Measurements from ENCODE around the gene ANK3. TPM values are rescaled to one million over a fixed set of nuclear protein-coding genes. Genes with fewer than 3 reads are reported as not detected.

Gene ANK3
- polyA plus RNA-seq, 3 donors = not detected

DNA sequence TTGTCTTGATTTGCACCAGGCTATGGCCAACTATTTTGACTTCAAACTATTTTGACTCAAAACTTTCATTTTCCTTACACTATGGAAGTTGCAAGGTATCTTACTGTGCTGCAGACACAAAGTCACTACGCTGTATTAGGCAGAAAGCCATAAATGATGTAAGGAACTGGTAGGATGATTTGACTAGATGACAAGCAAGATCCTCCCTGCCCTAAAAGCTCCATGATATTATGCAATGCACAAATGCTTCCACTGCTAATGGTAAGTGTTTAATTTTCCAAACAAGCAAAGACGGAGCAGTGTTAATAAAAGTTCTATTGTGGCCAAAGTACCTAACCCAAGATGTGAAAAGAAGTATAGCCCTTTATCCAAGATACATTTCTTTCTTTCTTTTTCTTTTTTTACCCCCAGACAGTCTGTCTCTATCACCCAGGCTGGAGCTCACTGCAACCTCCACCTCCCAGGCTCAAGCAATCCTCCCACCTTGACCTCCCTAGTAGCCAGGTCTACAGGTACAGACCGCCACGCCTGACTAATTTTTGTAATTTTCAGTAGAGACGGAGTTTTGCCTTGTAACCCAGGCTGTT, 98.2 kb downstream of the ANK3 start:
- Histone ChIP-seq H3K79me2 (ENCODE audit: insufficient read depth, low read length) (no peaks in the 10 kb centered on the region), H3K36me3 (replicated peaks in 1 of 2; ENCODE audit: control insufficient read depth in 1 of 2, insufficient read depth in 2 of 2, low read length in 2 of 2) (no peaks in the 10 kb centered on the region), H3K4me1 (ENCODE audit: control insufficient read depth in 1 of 2, insufficient read depth in 2 of 2, low read length in 2 of 2) (no peaks in the 10 kb centered on the region), H3K9me3 (replicated peaks in 1 of 2; ENCODE audit: control insufficient read depth in 1 of 2, insufficient read depth in 1 of 2, low read length in 2 of 2) (no peaks in the 10 kb centered on the region), H2AFZ (ENCODE audit: insufficient read depth, low read depth, low read length, poor library complexity, severe bottlenecking) (no peak overlapping the region), H3K4me3 (replicated peaks in 1 of 3; ENCODE audit: low read depth in 2 of 3, low read length in 3 of 3) (no peak overlapping the region), H3K27ac (ENCODE audit: low read depth in 1 of 2, low read length in 2 of 2) (no peak overlapping the region), H3K4me2 (replicated peaks; ENCODE audit: extremely low read depth, low read length, poor library complexity, severe bottlenecking) (no peak overlapping the region), H3K9ac (ENCODE audit: insufficient read depth, low read length, poor library complexity, severe bottlenecking) (no peak overlapping the region), H3K27me3 (ENCODE audit: control insufficient read depth in 2 of 2, insufficient read depth in 2 of 2, low read length in 2 of 2) (no peaks in the 10 kb centered on the region), H4K20me1 (ENCODE audit: insufficient read depth, low read length) (no peaks in the 10 kb centered on the region)
- Mint-ChIP-seq H3K4me3 (no peak overlapping the region), H3K36me3 (no peaks in the 10 kb centered on the region), H3K27me3 (ENCODE audit: low read depth in 3 of 3) (peaks cover 0 to 2% (median 0%) of the 10 kb centered on the region in 3 donors), H3K9me3 (peaks cover 0 to 2% (median 0%) of the 10 kb centered on the region in 7 donors), H3K4me1 (no peaks in the 10 kb centered on the region), H3K27ac (no peak overlapping the region)
- TF ChIP-seq, protein P1, sequence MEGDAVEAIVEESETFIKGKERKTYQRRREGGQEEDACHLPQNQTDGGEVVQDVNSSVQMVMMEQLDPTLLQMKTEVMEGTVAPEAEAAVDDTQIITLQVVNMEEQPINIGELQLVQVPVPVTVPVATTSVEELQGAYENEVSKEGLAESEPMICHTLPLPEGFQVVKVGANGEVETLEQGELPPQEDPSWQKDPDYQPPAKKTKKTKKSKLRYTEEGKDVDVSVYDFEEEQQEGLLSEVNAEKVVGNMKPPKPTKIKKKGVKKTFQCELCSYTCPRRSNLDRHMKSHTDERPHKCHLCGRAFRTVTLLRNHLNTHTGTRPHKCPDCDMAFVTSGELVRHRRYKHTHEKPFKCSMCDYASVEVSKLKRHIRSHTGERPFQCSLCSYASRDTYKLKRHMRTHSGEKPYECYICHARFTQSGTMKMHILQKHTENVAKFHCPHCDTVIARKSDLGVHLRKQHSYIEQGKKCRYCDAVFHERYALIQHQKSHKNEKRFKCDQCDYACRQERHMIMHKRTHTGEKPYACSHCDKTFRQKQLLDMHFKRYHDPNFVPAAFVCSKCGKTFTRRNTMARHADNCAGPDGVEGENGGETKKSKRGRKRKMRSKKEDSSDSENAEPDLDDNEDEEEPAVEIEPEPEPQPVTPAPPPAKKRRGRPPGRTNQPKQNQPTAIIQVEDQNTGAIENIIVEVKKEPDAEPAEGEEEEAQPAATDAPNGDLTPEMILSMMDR (IDR thresholded peaks at IDR 0.05) = no peak
- intact Hi-C loops (cut with micrococcal nuclease) = no loop called here
- WGBS (ENCODE audit: insufficient coverage) = no CpG with 5 or more reads among the region's 5 CpGs
- DNase-seq = no peak

DNA sequence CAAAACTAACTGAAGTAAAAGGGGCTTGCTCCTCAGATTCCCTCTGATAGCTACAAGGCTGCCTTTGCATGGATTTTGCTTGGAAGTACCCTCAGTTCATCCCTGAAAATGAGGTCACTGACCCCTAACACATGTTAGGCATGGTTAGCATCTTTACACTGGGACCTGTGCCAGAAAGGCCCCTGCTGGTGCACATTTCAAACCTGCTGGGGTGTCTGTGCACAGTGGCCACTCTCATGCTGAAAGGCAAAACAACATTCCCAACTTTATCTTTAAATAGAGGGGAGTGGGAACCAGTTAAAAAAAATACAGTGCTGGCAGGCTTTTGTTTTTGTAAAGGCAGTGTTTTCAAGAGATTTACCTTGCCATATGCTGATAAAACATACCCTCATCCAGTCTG, 99.1 kb downstream of the ANK3 start:
- Histone ChIP-seq H3K9me3 (replicated peaks in 1 of 2; ENCODE audit: control insufficient read depth in 1 of 2, insufficient read depth in 1 of 2, low read length in 2 of 2) (no peaks in the 10 kb centered on the region), H3K79me2 (ENCODE audit: insufficient read depth, low read length) (no peaks in the 10 kb centered on the region), H3K36me3 (replicated peaks in 1 of 2; ENCODE audit: control insufficient read depth in 1 of 2, insufficient read depth in 2 of 2, low read length in 2 of 2) (no peaks in the 10 kb centered on the region), H3K4me3 (replicated peaks in 1 of 3; ENCODE audit: low read depth in 2 of 3, low read length in 3 of 3) (no peak overlapping the region), H3K4me2 (replicated peaks; ENCODE audit: extremely low read depth, low read length, poor library complexity, severe bottlenecking) (no peak overlapping the region), H3K27ac (ENCODE audit: low read depth in 1 of 2, low read length in 2 of 2) (no peak overlapping the region), H3K4me1 (ENCODE audit: control insufficient read depth in 1 of 2, insufficient read depth in 2 of 2, low read length in 2 of 2) (no peaks in the 10 kb centered on the region), H4K20me1 (ENCODE audit: insufficient read depth, low read length) (no peaks in the 10 kb centered on the region), H3K9ac (ENCODE audit: insufficient read depth, low read length, poor library complexity, severe bottlenecking) (no peak overlapping the region), H2AFZ (ENCODE audit: insufficient read depth, low read depth, low read length, poor library complexity, severe bottlenecking) (no peak overlapping the region), H3K27me3 (ENCODE audit: control insufficient read depth in 2 of 2, insufficient read depth in 2 of 2, low read length in 2 of 2) (no peaks in the 10 kb centered on the region)
- Mint-ChIP-seq H3K36me3 (no peaks in the 10 kb centered on the region), H3K27ac (no peak overlapping the region), H3K4me3 (no peak overlapping the region), H3K27me3 (ENCODE audit: low read depth in 3 of 3) (peaks cover 0 to 2% (median 0%) of the 10 kb centered on the region in 3 donors), H3K4me1 (no peaks in the 10 kb centered on the region), H3K9me3 (peaks cover 0 to 2% (median 0%) of the 10 kb centered on the region in 7 donors)
- TF ChIP-seq, protein P1 (IDR thresholded peaks at IDR 0.05) = no peak
- intact Hi-C loops (cut with micrococcal nuclease) = no loop called here
- DNase-seq = no peak

All from CD14-positive monocyte (primary cell).